Superior temporal gyrus (tissue), 1 donor: ENCODE data around the gene ZMYND10.
A peak's percentile ranks its signal among the peaks of the same experiment; 100 is the strongest.

Experiments used
- DNase-seq: peaks from one replicate; pipeline ENCODE4 v3.0.0-alpha.2; 2016; ENCODE audit errors: extremely low spot score

Gene ZMYND10

GRCh38 chr3:50347187-50347813 lies 1.8 kb upstream of the ZMYND10 start:
- DNase-seq: peak; percentile 80

DNA sequence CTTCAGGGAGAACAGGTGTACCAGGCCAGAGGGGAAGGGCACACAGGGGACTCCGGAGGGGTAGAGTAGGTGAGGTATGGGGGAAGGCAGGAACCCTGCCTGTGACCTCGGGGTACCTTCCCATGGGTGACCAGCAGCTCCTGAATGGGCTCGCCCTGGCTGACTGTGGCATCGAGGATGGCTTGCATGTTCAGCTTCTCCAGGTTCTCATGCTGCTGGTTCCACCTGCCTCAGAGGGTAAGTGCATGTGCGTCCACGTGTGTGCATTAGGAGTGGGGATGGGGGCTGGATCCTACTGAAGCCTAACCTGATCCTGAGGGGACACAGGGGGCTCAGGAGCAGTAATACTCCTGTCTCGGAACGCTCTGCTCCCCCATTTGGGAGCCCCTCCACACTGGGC lies 524 bp downstream of the ZMYND10 start:
- no peak for DNase-seq

DNA sequence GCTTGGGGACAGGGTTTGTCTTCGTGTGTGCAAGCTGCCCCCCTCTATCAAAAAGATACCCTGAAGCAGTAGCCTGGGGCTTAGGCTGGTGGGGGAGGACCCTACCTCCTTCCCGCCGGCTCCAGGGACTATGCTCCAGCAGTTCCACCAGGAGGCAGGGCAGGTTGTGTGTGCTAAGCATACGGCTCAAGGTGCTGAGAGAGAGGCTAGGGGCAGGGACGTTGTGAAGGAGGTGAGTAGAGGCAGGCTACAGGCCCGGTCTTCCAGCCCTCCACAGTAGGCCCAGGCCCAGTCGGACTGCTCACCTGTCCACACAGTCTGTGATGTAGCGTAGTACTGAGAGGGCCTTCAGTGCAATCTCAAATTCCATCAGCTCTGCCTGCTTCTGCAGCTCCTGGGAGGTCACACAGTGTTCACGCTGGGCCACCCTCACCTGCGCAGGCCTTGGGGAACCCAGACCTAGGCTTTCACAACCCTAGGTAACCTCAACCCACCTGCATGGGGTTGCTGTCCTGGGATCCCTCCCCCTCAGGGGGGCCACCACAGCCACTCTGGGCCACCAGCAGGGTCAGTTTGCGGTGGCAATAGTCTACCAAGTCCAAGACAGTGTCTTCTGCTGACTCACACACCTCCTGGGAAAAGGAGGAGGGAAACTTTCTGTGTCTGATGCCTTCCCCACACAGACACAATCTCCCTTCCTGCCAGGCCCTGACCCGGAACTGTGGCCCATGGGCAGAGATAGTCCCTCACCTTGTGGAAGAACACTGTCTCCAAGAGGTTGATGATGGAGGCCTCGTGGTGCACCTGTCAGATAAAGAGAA lies 2.5 kb downstream of the ZMYND10 start:
- DNase-seq: no peak

DNA sequence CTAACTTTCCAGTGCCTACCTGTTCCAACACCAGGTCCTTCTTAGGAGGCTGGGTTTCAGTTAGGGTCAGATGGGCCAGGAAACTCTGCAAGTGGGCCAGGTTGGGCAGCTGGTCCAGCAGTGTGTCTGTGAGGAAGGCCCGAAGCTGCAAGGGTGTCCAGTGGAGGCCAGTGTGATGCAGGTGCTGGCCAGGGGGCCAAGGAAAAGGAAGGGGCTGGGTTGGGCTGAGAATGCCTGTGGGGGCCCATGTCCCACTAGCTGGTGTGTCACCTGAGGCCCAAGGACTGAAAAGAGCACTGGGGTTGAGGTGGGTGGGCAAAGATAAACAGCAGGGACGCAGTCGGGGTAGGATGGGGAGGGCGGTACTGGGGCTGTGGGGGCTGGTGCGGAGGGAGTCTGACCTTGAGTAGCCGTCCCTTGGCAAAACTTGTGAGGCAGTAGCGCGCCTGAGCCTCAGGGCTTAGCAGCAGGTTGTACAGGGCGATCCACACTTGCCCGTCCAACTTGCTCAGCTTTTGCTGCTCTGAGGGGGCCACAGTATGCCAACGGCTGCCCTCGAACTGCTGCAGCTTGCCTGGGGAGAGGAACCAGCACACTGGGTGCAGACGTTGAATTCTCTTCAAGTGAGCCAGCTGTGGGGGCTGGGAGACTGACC lies 3.4 kb downstream of the ZMYND10 start:
- DNase-seq: no peak

GRCh38 chr3:50341537-50341936 lies 4.0 kb downstream of the ZMYND10 start:
- DNase-seq: no peak

GRCh38 chr3:50340448-50341329 lies 4.8 kb downstream of the ZMYND10 start, which contains the start of gene RASSF1:
TSS of gene RASSF1 (minus strand) at chr3:50340836. CDS start at chr3:50340805, 31 bp downstream.
- DNase-seq: no peak

DNA sequence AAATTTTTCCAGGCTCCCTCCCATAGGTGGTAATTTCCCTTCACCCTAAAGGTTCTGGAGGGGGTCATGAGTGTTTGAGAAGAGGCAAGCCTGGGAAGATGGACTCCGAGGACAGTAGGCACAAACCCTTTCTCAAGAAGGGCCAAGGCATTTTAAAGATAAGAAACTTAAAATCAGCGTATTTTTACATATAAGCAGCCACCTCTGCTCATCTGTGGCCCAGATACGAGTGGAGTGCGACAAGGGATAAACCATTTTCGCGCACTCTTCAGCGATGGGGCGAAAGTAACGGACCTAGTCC lies 5.4 kb downstream of the ZMYND10 start:
- DNase-seq: no peak

DNA sequence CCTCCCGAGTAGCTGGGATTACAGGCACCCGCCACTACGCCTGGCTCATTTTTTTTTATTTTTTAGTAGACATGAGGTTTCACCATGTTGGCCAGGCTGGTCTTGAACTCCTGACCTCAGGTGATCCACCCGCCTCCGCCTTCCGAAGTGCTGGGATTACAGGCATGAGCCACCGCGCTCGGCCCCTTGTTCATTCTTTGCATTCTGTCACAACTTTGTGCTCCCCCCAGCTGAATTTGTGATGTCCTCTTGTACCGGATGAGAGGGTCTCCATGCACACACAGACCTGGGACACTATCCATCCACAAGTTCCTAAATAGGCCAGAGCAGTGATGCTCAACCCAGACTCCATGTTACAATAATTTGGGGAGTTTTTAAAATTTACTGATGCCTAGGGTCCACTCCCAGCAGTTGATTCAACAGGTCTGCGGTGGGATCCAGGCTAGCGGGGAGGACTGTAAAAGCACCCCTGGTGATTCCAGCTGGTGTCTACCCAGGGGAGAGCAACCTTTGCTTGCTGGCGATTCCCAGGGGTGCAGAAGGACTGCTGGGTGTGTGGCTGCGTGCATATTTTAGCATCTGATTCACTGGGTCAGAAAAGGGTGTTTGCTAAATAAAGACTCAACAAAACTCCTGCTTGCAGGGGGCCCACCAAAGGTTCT lies 5.9 kb downstream of the ZMYND10 start:
- no peak for DNase-seq

DNA sequence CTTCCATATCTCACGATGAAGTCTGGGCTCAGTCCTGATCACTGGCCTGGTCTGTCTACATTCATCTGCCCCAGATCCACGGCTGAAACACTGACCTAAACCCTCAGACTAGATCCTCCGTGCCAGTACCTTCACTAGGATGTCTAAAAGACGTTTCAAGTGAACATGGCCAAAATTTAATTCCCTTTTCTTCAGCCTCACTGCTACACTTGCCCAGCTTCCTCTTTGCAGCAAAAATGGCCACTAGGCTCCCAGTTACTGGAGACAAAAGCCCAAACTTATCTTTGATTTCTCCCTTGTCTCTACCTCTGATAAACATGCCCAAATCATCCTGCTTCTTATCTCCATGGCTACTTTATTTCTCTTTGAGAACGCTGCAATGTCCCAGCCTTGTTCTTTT lies 6.6 kb downstream of the ZMYND10 start:
- DNase-seq: no peak

- peak; percentile 97 for DNase-seq
Measured at GRCh38 chr3:50337175-50337861, 8.2 kb downstream of the ZMYND10 start.

DNA sequence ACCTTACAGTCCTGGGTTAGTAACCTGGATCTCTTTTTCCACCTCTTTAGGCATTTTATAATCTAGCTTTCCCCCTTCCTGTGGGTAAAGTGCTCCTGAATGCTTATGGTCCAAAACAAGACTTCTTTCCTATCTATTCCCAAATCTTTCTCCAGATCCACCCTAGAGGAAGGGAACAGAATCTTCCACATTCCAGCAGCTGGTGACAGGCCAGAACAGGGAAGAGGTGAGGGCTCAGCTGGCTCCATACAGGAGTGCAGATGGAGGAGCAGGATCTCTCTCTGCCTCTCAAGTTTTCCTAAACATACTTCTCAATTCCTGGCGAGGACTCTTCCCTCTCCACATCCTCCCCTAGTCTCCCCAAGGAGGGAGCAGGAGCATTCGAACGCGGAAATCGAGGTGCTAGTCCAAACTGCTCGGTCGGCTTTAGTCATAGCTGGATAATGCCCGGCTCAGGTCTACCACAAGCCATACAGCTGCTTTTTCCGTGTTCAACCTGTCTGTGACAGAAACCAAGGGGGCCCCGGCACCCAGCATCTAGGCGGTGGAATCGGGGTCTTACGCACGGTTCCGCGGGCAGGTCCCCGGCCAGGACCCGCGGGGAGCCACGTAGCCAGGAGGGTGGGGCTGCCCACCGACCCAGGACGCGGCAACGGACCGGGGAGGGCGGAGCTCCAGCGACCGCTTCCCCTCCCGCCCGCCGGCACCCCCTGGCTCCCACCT lies 8.9 kb downstream of the ZMYND10 start:
- no peak for DNase-seq

DNA sequence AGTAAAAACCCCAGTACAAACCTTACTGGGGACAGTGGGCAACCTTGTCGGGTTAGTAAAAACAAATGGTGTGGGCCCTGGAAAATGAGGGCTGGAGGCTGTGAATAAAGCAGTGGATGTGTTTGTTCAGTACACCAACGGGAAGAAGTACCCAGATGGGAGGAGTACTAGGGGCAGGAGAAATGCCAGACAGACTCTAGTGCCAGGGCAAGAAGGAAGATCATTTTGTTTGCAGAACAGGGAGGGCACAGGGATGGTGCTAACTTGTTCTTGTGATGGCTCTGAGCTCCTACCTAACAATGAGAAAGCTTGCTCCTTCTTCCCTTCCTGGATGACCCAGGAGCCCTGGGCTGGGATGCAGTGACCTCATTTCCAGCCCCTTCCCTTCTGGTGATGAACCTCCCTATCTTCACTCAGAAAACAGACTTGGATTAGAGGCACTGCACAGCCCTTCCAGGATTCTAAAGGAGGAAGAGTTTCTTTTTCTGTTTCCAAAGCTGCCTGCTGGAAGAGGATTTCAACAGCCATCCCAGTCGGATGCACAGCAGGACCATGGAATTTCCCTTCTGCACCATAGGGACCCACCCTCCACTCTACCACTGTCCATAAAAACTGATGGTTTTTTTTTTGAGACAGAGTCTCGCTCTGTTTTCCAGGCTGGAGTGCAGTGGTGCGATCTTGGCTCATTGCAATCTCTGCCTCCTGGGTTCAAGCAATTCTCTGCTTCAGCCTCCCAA lies 11.0 kb downstream of the ZMYND10 start:
- no peak for DNase-seq

GRCh38 chr3:50333744-50334328 lies 11.7 kb downstream of the ZMYND10 start:
- no peak for DNase-seq

DNA sequence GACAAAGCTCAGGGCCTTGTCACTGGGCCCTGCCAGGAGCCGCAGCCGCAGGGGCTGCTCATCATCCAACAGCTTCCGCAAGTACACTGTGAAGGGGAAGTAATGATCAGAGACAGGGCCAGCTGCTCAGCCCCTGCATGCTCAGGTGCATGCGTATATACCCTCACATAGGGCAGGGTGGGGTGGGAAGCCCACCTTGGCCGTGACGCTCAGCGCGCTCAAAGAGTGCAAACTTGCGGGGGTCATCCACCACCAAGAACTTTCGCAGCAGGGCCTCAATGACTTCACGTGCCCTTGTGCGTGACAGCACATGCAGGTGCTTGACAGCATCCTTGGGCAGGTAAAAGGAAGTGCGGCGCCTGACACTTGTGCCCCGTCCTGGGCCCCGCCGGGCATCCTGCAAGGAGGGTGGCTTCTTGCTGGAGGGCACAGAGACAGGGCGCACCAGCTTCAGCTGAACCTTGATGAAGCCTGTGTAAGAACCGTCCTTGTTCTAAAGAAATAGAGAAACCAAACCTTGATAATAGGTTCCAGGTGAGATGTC lies 14.1 kb downstream of the ZMYND10 start:
- no peak for DNase-seq

- no peak for DNase-seq
Measured at GRCh38 chr3:50330330-50330729, 15.2 kb downstream of the ZMYND10 start.

- DNase-seq: peak; percentile 100
Measured at GRCh38 chr3:50327943-50328691, 17.4 kb downstream of the ZMYND10 start, which contains the start of gene TUSC2. TSS of gene TUSC2 (minus strand) at chr3:50328223. CDS start at chr3:50328099, 124 bp downstream.

DNA sequence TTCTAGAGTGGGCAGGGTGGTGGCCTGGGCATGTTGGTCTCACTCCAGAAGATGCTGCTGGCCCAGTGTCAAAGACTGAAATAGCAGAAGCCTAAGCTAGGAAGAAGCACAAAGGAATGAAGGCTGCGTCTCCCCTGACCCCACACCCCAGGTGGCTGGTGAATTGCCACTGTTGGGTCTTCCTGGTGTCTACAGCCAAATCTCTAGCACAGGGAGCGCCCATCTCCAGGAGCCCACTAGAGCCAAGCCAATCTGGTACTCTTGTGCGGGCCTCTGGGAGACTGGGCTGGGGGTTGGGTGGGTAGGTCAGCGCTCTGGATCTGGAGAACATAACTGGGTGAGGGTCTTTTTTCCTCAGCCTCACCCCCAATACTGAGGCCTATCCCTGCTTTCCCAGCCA lies 18.4 kb downstream of the ZMYND10 start:
- no peak for DNase-seq

GRCh38 chr3:50326182-50326541 lies 19.4 kb downstream of the ZMYND10 start:
- no peak for DNase-seq
